H1 (cell line): ENCODE results near the gene CCDC171. TPM values are rescaled to one million over a fixed set of nuclear protein-coding genes. Genes with fewer than 3 reads are reported as not detected.

ENCODE experiments used
- CTCF ChIA-PET: fragments of 300-600 bp; sonication (Branson Sonifier 250); formaldehyde crosslinking; loops from one replicate; lab custom pipeline; 2021; ENCODE audit not compliant: partially characterized antibody; lab: Charles Lee
- POLR2A ChIA-PET: fragments of 300-600 bp; sonication (Branson Sonifier 250); formaldehyde crosslinking; loops from one replicate; lab custom pipeline; 2021; ENCODE audit warnings: inconsistent platforms; ENCODE audit not compliant: partially characterized antibody; lab: Charles Lee
- DNase-seq, 2 experiments: peaks; one replicate each; pipeline versions ENCODE4 v3.0.0 to v3.0.0-alpha.2; 2010 to 2022; ENCODE audit warnings: low spot score in 2 of 2, low read depth in 1 of 2, mixed read lengths in 1 of 2
- FAIRE-seq: peaks from 2 replicates; lab custom pipeline; 2011; peaks lifted over from hg19 to GRCh38; lab: Jason Lieb, UNC
- H2AFZ ChIP-seq: 2 replicates; pipeline ENCODE4 v1.8.1; 2012; ENCODE audit warnings: low read length, inconsistent platforms
- H2AK5ac ChIP-seq: 2 replicates; pipeline ENCODE4 v1.6.1; 2013; ENCODE audit warnings: low read depth, low read length
- H2BK120ac ChIP-seq: replicated peaks from 2 replicates; pipeline ENCODE3; 2013; ENCODE audit warnings: low read depth, low read length, inconsistent platforms
- H2BK12ac ChIP-seq: 2 replicates; pipeline ENCODE4 v1.6.1; 2013; ENCODE audit warnings: low read depth, low read length
- H2BK15ac ChIP-seq: 2 replicates; pipeline ENCODE4 v1.6.1; 2013; ENCODE audit warnings: low read length
- H2BK20ac ChIP-seq: 2 replicates; pipeline ENCODE4 v1.6.1; 2013; ENCODE audit warnings: low read length
- H2BK5ac ChIP-seq: 2 replicates; pipeline ENCODE4 v1.6.1; 2013; ENCODE audit warnings: low read depth, low read length
- H3K14ac ChIP-seq: 2 replicates; pipeline ENCODE4 v1.6.1; 2013; ENCODE audit warnings: inconsistent platforms; ENCODE audit not compliant: insufficient read length
- H3K18ac ChIP-seq: 2 replicates; pipeline ENCODE4 v1.6.1; 2013; ENCODE audit warnings: low read length; ENCODE audit errors: extremely low read depth
- H3K23ac ChIP-seq: 2 replicates; pipeline ENCODE4 v1.6.1; 2013; ENCODE audit warnings: inconsistent platforms; ENCODE audit not compliant: insufficient read length
- H3K23me2 ChIP-seq: 2 replicates; pipeline ENCODE4 v1.6.1; 2013; ENCODE audit warnings: low read depth, low read length
- H3K27ac ChIP-seq: 2 replicates; pipeline ENCODE4 v1.6.1; 2011; ENCODE audit warnings: low read depth, low read length, inconsistent platforms
- H3K27me3 ChIP-seq, 4 experiments: replicated peaks in 1 of 4; 1 replicate in 1 of 4; 2 replicates in 3 of 4; pipeline versions ENCODE4 v1.6.1 to v1.8.1; 2011 to 2013; ENCODE audit warnings: low read length in 3 of 4, mild to moderate bottlenecking in 3 of 4, inconsistent platforms in 2 of 4, mixed read lengths in 2 of 4, moderate library complexity in 1 of 4; ENCODE audit not compliant: control insufficient read depth in 3 of 4, insufficient read depth in 3 of 4; ENCODE audit errors: extremely low read depth in 1 of 4
- H3K36me3 ChIP-seq, 4 experiments: 2 replicates each; pipeline versions ENCODE4 v1.6.1 to v1.8.1; 2011 to 2013; ENCODE audit warnings: mild to moderate bottlenecking in 4 of 4, low read length in 3 of 4, moderate library complexity in 2 of 4, control low read depth in 1 of 4, inconsistent platforms in 1 of 4; ENCODE audit not compliant: insufficient read depth in 4 of 4, control insufficient read depth in 2 of 4
- H3K4ac ChIP-seq: replicated peaks from 2 replicates; pipeline ENCODE3; 2013; ENCODE audit warnings: low read length, low read depth, mixed read lengths, inconsistent platforms; ENCODE audit not compliant: insufficient read length
- H3K4me1 ChIP-seq, 4 experiments: replicated peaks in 1 of 4; 1 replicate in 1 of 4; 2 replicates in 3 of 4; pipeline versions ENCODE4 v1.6.1 to v1.8.1; 2011 to 2013; ENCODE audit warnings: low read length in 3 of 4, inconsistent platforms in 2 of 4, mixed read lengths in 1 of 4; ENCODE audit not compliant: insufficient read depth in 4 of 4, control insufficient read depth in 3 of 4
- H3K4me2 ChIP-seq, 2 experiments: 2 replicates each; pipeline versions ENCODE4 v1.6.1 to v1.8.1; 2011 to 2013; ENCODE audit warnings: low read depth in 2 of 2, low read length in 2 of 2, control low read depth in 1 of 2, inconsistent platforms in 1 of 2, mild to moderate bottlenecking in 1 of 2; ENCODE audit not compliant: insufficient read depth in 1 of 2
- H3K4me3 ChIP-seq, 4 experiments: fragments of 200-600, 300-600 bp in 1 of 4; sonication (generic), shearing (Covaris generic), sonication (Bioruptor Twin) in 1 of 4; 2 replicates each; pipeline versions ENCODE4 v1.5.1 to v1.8.1; 2011 to 2016; ENCODE audit warnings: low read length in 4 of 4, low read depth in 3 of 4, control low read depth in 2 of 4, inconsistent platforms in 2 of 4, mild to moderate bottlenecking in 2 of 4, mixed read lengths in 1 of 4, moderate library complexity in 1 of 4; ENCODE audit not compliant: insufficient read depth in 2 of 4; ENCODE audit errors: extremely low read depth in 1 of 4
- H3K56ac ChIP-seq: replicated peaks from 2 replicates; pipeline ENCODE3; 2013; ENCODE audit warnings: low read depth, mild to moderate bottlenecking, mixed read lengths, low read length, inconsistent platforms; ENCODE audit not compliant: insufficient read length
- H3K79me1 ChIP-seq: 2 replicates; pipeline ENCODE4 v1.6.1; 2013; ENCODE audit warnings: low read depth, low read length, control low read depth
- H3K79me2 ChIP-seq, 2 experiments: 2 replicates each; pipeline versions ENCODE4 v1.6.1 to v1.8.1; 2012 to 2013; ENCODE audit warnings: low read length in 2 of 2, mild to moderate bottlenecking in 2 of 2, inconsistent platforms in 1 of 2; ENCODE audit not compliant: insufficient read depth in 2 of 2, control insufficient read depth in 1 of 2
- H3K9ac ChIP-seq, 4 experiments: replicated peaks in 1 of 4; 1 replicate in 1 of 4; 2 replicates in 3 of 4; pipeline versions ENCODE4 v1.6.1 to v1.8.1; 2011 to 2013; ENCODE audit warnings: low read depth in 3 of 4, low read length in 3 of 4, control low read depth in 2 of 4, mild to moderate bottlenecking in 2 of 4, moderate library complexity in 2 of 4, inconsistent platforms in 1 of 4; ENCODE audit errors: extremely low read depth in 1 of 4
- H3K9me3 ChIP-seq, 2 experiments: 2 replicates each; pipeline versions ENCODE4 v1.6.1 to v1.8.1; 2012 to 2013; ENCODE audit warnings: mild to moderate bottlenecking in 2 of 2, moderate library complexity in 2 of 2, control low read depth in 1 of 2, inconsistent platforms in 1 of 2, low read depth in 1 of 2, low read length in 1 of 2, mixed read lengths in 1 of 2; ENCODE audit not compliant: insufficient read depth in 2 of 2
- H4K20me1 ChIP-seq, 2 experiments: replicated peaks in 1 of 2; 2 replicates each; pipeline versions ENCODE3 to v1.8.1; 2011 to 2013; ENCODE audit warnings: inconsistent platforms in 2 of 2, low read length in 2 of 2, mild to moderate bottlenecking in 1 of 2; ENCODE audit not compliant: insufficient read depth in 2 of 2, control insufficient read depth in 1 of 2
- H4K5ac ChIP-seq: 2 replicates; pipeline ENCODE4 v1.6.1; 2013; ENCODE audit warnings: low read length, low read depth, mixed read lengths, inconsistent platforms; ENCODE audit not compliant: insufficient read length
- H4K8ac ChIP-seq: 2 replicates; pipeline ENCODE4 v1.8.0; 2013; ENCODE audit warnings: mild to moderate bottlenecking, moderate library complexity, low read length, inconsistent platforms; ENCODE audit not compliant: insufficient read depth; ENCODE audit errors: extremely low read depth
- H4K91ac ChIP-seq: replicated peaks from 2 replicates; pipeline ENCODE3; 2013; ENCODE audit warnings: low read length, mixed read lengths, inconsistent platforms; ENCODE audit not compliant: insufficient read length
- GABPA ChIP-seq: IDR thresholded peaks from 2 replicates; pipeline ENCODE4 v1.6.1; 2011; ENCODE audit warnings: mild to moderate bottlenecking, low read length, moderate library complexity, borderline replicate concordance; ENCODE audit not compliant: insufficient read depth
- KDM1A ChIP-seq: fragments of 200-600, 300-600 bp; sonication (generic); IDR thresholded peaks from 2 replicates; pipeline ENCODE4 v1.7.1; 2016; ENCODE audit warnings: mild to moderate bottlenecking, low read length, borderline replicate concordance
- SAP30 ChIP-seq: fragments of 300-600 bp; sonication (generic); IDR thresholded peaks from 2 replicates; pipeline ENCODE4 v1.7.1; 2012; ENCODE audit warnings: low read length, moderate library complexity, mild to moderate bottlenecking, inconsistent platforms; ENCODE audit not compliant: insufficient read depth, insufficient replicate concordance
- ZNF274 ChIP-seq: IDR thresholded peaks from 2 replicates; pipeline ENCODE4 v1.7.0; 2012; ENCODE audit warnings: low read length, borderline replicate concordance; ENCODE audit errors: extremely low read depth
- WGBS, 2 experiments: shearing (Covaris generic) in 1 of 2; methylation state at CpG; one replicate each; pipeline versions ENCODE4 v1.1.6 to v1.1.7; 2013 to 2015; ENCODE audit warnings: low lambda C conversion rate in 2 of 2, mixed read lengths in 2 of 2, inconsistent platforms in 1 of 2, low coverage in 1 of 2, missing lambda C conversion rate in 1 of 2; ENCODE audit not compliant: insufficient replicate concordance in 2 of 2, insufficient coverage in 1 of 2, insufficient read length in 1 of 2; ENCODE audit errors: extremely low coverage in 1 of 2, missing lambda C conversion rate in 1 of 2; 5-methylcytosine and 5-hydroxymethylcytosine counted together
- polyA plus RNA-seq, 7 experiments: library from polyadenylated mRNA; depleted of rRNA in 3 of 7; stranded (reverse) in 5 of 7; unstranded in 2 of 7; fragments of >200 nt in 5 of 7; fragments of 200-250 nt in 2 of 7; gene quantifications; 1 replicate in 5 of 7; 2 replicates in 1 of 7; 4 replicates in 1 of 7; pipeline versions ENCODE4 v1.2.1 to v1.2.3, GENCODE V29; 2011 to 2013; ENCODE audit warnings: missing spikeins in 2 of 7, mixed read lengths in 2 of 7
- total RNA-seq: library from RNA; stranded (reverse); fragmentation: NEBNext Ultra II Directional; extraction: Animal tissue kit (Norgen Biotek cat#: 25700); gene quantifications from 2 replicates; pipeline ENCODE4 v1.2.1, GENCODE V29; 2021

CCDC171 gene
- total and polyA plus RNA-seq, 2 of the 8 experiments (the other 6 are each of a cell fraction or from before 2014, with no cell fraction given): 0.83 to 2.3 TPM

DNA sequence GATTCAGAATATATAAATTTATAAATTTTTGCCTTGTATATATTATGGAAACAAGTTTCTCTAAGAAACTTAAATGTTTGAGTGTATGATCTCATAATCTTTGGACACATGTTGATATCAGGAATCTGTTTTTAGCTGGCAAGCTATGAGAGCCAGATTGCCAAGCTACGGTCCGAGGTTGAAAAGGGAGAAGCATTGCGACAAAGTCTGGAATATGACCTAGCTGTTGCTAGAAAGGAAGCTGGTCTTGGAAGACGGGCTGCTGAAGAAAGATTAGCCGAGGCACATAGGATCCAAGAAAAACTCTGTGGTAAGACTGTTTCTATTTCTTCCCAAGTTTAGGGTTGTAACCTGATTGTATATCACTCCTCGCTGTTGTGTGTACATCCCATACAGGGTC is 25.9 kb downstream of the CCDC171 start:
- no peaks in the 10 kb centered on the region for H3K9me3 ChIP-seq
- H3K4me3 ChIP-seq: no peak overlapping the region
- H3K4ac ChIP-seq: no peak overlapping the region
- no peaks in the 10 kb centered on the region for H4K20me1 ChIP-seq
- no peak overlapping the region for H2BK120ac ChIP-seq
- no peak overlapping the region for H2BK15ac ChIP-seq
- H3K27ac ChIP-seq: no peak overlapping the region
- no peak overlapping the region for H3K56ac ChIP-seq
- no peaks in the 10 kb centered on the region for H3K36me3 ChIP-seq
- H3K79me2 ChIP-seq: no peaks in the 10 kb centered on the region
- ChIA-PET POLR2A (no interaction called here), CTCF (interaction anchor here (0.7 to 1.2 kb wide), 2 partner anchors 30 to 39 kb away, joined by 3 read pairs; no protein-coding TSS in a partner anchor)
- H3K23me2 ChIP-seq: no peaks in the 10 kb centered on the region
- H2BK5ac ChIP-seq: no peak overlapping the region
- H4K8ac ChIP-seq: no peak overlapping the region
- 95% methylated on average over 6 of the region's 6 CpGs; no CpG with 5 or more reads in 1 of the 2 experiments for WGBS, 2 experiments
- no peak overlapping the region for H3K14ac ChIP-seq
- H2BK20ac ChIP-seq: no peak overlapping the region
- H2BK12ac ChIP-seq: no peak overlapping the region
- no peak overlapping the region for H3K9ac ChIP-seq
- H3K79me1 ChIP-seq: no peaks in the 10 kb centered on the region
- H2AK5ac ChIP-seq: no peak overlapping the region
- no peak for DNase-seq
- no peak overlapping the region for H3K23ac ChIP-seq
- no peaks in the 10 kb centered on the region for H3K27me3 ChIP-seq
- no peak overlapping the region for H4K91ac ChIP-seq
- no peak overlapping the region for H4K5ac ChIP-seq
- no peak overlapping the region for H2AFZ ChIP-seq
- no peaks in the 10 kb centered on the region for H3K4me1 ChIP-seq
- H3K18ac ChIP-seq: no peak overlapping the region
- FAIRE-seq: no peak
- no peak overlapping the region for H3K4me2 ChIP-seq
- TF ChIP-seq KDM1A (no peak), ZNF274 (no peak), SAP30 (no peak), GABPA (no peak)
